Measurements from ENCODE around the gene MOCOS. TPM values are rescaled to one million over a fixed set of nuclear protein-coding genes. Genes with fewer than 3 reads are reported as not detected.

MOCOS gene
- total RNA-seq, 1 experiment from 2014 or later, result 3.0 TPM

- Histone ChIP-seq H3K4me3 (ENCODE audit: low read depth in 2 of 2, low read length in 2 of 2) (no peak overlapping the region), H3K36me3 (ENCODE audit: control insufficient read depth, insufficient read depth, low read length) (no peaks in the 10 kb centered on the region), H3K27ac (ENCODE audit: low read length) (no peak overlapping the region), H3K27me3 (ENCODE audit: control insufficient read depth, insufficient read depth, low read length) (no peaks in the 10 kb centered on the region), H3K4me1 (ENCODE audit: control insufficient read depth, insufficient read depth, low read length) (no peaks in the 10 kb centered on the region), H3K9me3 (ENCODE audit: control insufficient read depth, insufficient read depth, low read depth, low read length) (no peaks in the 10 kb centered on the region)
- ChIA-PET CTCF (no interaction called here), POLR2A (no interaction called here)
- in situ Hi-C loops (cut with HindIII; ENCODE audit: low pct_unique_long_range_greater_than_20kb, low sequenced_read_pairs), result no loop called here
- DNase-seq (ENCODE audit: low read depth, low spot score) (no peak), ATAC-seq (no peak)
- BruUV-seq (replicated peaks), result no TSS peak
- no peak for TF ChIP-seq CTCF (IDR thresholded peaks at IDR 0.05)
- intact Hi-C loops (cut with micrococcal nuclease; ENCODE audit: unreplicated experiment), result no loop called here
Observed at GRCh38 chr18:36262971-36263370, 75.7 kb downstream of the MOCOS start.

- POLR2A ChIA-PET, result interaction anchor here (0.6 to 0.7 kb wide), 2 partner anchors 9 to 76 kb away, joined by 4 to 6 read pairs; no protein-coding TSS in a partner anchor
Observed at GRCh38 chr18:36264283-36264682, 77.0 kb downstream of the MOCOS start.

GRCh38 chr18:36265015-36265414 lies 77.7 kb downstream of the MOCOS start:
- Histone ChIP-seq H3K4me1 (ENCODE audit: control insufficient read depth, insufficient read depth, low read length) (no peaks in the 10 kb centered on the region), H3K4me3 (ENCODE audit: low read depth in 2 of 2, low read length in 2 of 2) (no peak overlapping the region), H3K36me3 (ENCODE audit: control insufficient read depth, insufficient read depth, low read length) (no peaks in the 10 kb centered on the region), H3K27me3 (ENCODE audit: control insufficient read depth, insufficient read depth, low read length) (no peaks in the 10 kb centered on the region), H3K9me3 (ENCODE audit: control insufficient read depth, insufficient read depth, low read depth, low read length) (no peaks in the 10 kb centered on the region), H3K27ac (ENCODE audit: low read length) (no peak overlapping the region)
- ATAC-seq, result no peak
- no peak for DNase-seq (ENCODE audit: low read depth, low spot score)
- POLR2A ChIA-PET, result no interaction called here
- intact Hi-C loops (cut with micrococcal nuclease; ENCODE audit: unreplicated experiment) (no loop called here), in situ Hi-C loops (cut with HindIII; ENCODE audit: low pct_unique_long_range_greater_than_20kb, low sequenced_read_pairs) (no loop called here)
- CTCF ChIA-PET, result no interaction called here
- TF ChIP-seq TCF7L2 (IDR thresholded peaks at IDR 0.05; ENCODE audit: low read depth, low read length), result no peak
- no peak for TF ChIP-seq REST (IDR thresholded peaks at IDR 0.05; ENCODE audit: insufficient read depth in 1 of 2, low read depth in 2 of 2, low read length in 1 of 2)
- TF ChIP-seq SIN3A (IDR thresholded peaks at IDR 0.05; ENCODE audit: borderline replicate concordance, insufficient read depth, low read depth, low read length), result no peak
- no peak for TF ChIP-seq POLR2AphosphoS5 (IDR thresholded peaks at IDR 0.05; ENCODE audit: low read depth, low read length)
- no peak for TF ChIP-seq CTCF (IDR thresholded peaks at IDR 0.05)
- no TSS peak for BruUV-seq (replicated peaks)

More at GRCh38 chr18:36264283-36264682, 77.0 kb downstream of the MOCOS start:
- H3K27ac ChIP-seq (ENCODE audit: low read length), result no peak overlapping the region
- H3K27me3 ChIP-seq (ENCODE audit: control insufficient read depth, insufficient read depth, low read length), result no peaks in the 10 kb centered on the region
- in situ Hi-C loops (cut with HindIII; ENCODE audit: low pct_unique_long_range_greater_than_20kb, low sequenced_read_pairs) (no loop called here), intact Hi-C loops (cut with micrococcal nuclease; ENCODE audit: unreplicated experiment) (no loop called here)
- no peaks in the 10 kb centered on the region for H3K36me3 ChIP-seq (ENCODE audit: control insufficient read depth, insufficient read depth, low read length)
- ATAC-seq (no peak), DNase-seq (ENCODE audit: low read depth, low spot score) (no peak)
- no TSS peak for BruUV-seq (replicated peaks)
- H3K9me3 ChIP-seq (ENCODE audit: control insufficient read depth, insufficient read depth, low read depth, low read length), result no peaks in the 10 kb centered on the region
- H3K4me1 ChIP-seq (ENCODE audit: control insufficient read depth, insufficient read depth, low read length), result no peaks in the 10 kb centered on the region
- H3K4me3 ChIP-seq (ENCODE audit: low read depth in 2 of 2, low read length in 2 of 2), result no peak overlapping the region
- CTCF ChIA-PET, result no interaction called here
- TF ChIP-seq CTCF (IDR thresholded peaks at IDR 0.05) (no peak), TCF7L2 (IDR thresholded peaks at IDR 0.05; ENCODE audit: low read depth, low read length) (no peak)
